Measurements from ENCODE around the gene LRG1.

The LRG1 gene

DNA sequence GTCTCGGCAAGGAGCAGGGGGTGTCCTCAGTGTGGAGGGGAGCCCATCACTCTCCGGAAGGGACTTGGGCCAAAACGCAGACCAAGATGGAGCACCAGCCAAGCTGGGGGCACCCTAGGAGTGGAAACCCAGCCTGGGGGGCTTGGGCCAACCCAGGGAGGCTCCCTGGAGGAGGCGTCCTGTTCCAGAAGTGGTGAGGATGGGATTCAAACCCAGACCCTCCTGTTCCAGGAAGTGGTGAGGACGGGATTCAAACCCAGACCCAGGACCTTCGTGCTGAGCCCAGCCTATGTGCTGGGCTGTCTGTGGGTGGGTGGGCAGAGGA, 20.7 kb downstream of the LRG1 start:
- DNase-seq (ENCODE audit: low read depth) = no peak
- H3K4me3 ChIP-seq (ENCODE audit: low read depth, low read length) = no peak overlapping the region
- no peak for TF ChIP-seq CTCF (conservative IDR thresholded peaks at IDR 0.05; ENCODE audit: low read depth, low read length)

DNA sequence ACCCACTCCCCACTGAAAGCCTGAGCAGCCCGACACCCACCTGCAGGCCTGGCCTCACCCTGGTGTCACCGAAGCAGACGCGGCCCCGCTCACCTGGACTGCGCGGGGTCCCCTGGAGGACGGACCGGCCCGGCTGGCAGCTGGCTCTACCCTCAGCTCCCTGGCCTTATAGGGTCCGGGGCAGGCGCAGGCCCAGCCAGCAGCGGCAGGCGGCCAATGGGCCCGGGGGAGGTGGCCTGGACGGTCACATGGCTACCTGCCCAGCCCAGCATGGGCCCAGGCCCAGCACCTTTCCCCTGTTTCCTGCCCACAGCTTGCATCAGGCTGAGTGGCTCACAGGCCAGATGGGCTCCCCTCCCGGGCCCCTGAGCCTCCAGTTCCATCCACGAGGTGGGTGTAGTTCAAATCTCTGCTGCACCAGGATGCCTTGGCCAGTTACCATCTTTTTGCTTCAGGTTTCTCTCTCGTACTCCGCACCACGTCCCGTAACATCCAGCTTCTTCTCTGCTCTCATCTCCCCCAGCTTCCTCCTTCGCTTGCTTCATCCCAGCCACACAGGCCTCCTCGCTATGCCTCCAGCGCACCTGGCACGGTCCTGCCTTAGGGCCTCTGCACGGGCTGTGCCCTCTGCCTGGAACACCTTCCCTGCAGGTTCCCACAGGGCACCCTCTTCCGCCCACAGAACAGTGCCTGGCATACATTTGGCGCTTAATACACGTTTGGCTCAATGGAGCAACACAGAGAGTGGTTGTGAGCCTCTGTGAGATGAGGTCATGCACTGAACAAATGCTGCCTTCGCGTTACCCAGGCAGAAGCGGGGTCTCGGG, 21.3 kb downstream of the LRG1 start, which contains the start of gene PLIN4:
PLIN4 (minus strand) TSS at position 142 of the 827 bp plus-strand sequence. CDS start 214 bp downstream, outside the sequence.
- H3K4me3 ChIP-seq (ENCODE audit: low read depth, low read length) = no peak within 1 kb of the TSS
- DNase-seq (ENCODE audit: low read depth) = peak; percentile 60
- no peak for TF ChIP-seq CTCF (conservative IDR thresholded peaks at IDR 0.05; ENCODE audit: low read depth, low read length)

- DNase-seq (ENCODE audit: low read depth) = no peak
- TF ChIP-seq CTCF (conservative IDR thresholded peaks at IDR 0.05; ENCODE audit: low read depth, low read length) = no peak
- H3K4me3 ChIP-seq (ENCODE audit: low read depth, low read length) = no peak overlapping the region
Measured at GRCh38 chr19:4517451-4518057, 22.3 kb downstream of the LRG1 start.

- no peak for DNase-seq (ENCODE audit: low read depth)
- no peak for TF ChIP-seq CTCF (conservative IDR thresholded peaks at IDR 0.05; ENCODE audit: low read depth, low read length)
- no peak overlapping the region for H3K4me3 ChIP-seq (ENCODE audit: low read depth, low read length)
Measured at GRCh38 chr19:4516939-4517300, 22.9 kb downstream of the LRG1 start.

- no peak for DNase-seq (ENCODE audit: low read depth)
- TF ChIP-seq CTCF (conservative IDR thresholded peaks at IDR 0.05; ENCODE audit: low read depth, low read length) = no peak
- H3K4me3 ChIP-seq (ENCODE audit: low read depth, low read length) = no peak overlapping the region
Measured at GRCh38 chr19:4516199-4516938, 23.5 kb downstream of the LRG1 start.

DNA sequence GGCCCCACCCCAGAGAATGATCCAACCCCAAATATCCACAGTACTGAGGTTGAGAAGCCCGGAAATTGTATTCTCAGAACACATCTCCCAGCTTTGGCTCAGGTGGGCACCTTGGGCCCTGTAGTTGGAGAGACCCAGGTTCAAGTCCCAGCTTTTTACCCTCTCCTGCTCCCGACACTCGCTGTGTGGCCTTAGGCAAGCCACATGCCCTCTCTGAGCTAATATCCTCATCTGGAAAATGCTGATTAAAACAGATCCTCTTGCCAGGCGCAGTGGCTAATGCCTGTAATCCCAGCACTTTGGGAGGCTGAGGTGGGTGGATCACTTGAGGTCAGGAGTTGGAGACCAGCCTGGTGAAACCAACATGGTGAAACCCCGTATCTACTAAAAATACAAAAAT, 24.1 kb downstream of the LRG1 start:
- H3K4me3 ChIP-seq (ENCODE audit: low read depth, low read length) = no peak overlapping the region
- TF ChIP-seq CTCF (conservative IDR thresholded peaks at IDR 0.05; ENCODE audit: low read depth, low read length) = no peak
- DNase-seq (ENCODE audit: low read depth) = no peak
